NCI-H748 (cell line): ENCODE results near the gene LCN2.
A peak's percentile ranks its signal among the peaks of the same experiment; 100 is the strongest.
"Not testable (repeated sequence)": the region's sequence is repeated elsewhere in the genome, so short reads cannot be mapped to it uniquely, and the experiment has no call there.

Source experiments
- DNase-seq: peaks from one replicate; lab custom pipeline; 2025; ENCODE audit not compliant: unreplicated experiment; lab: John Stamatoyannopoulos, UW

The LCN2 gene

GRCh38 chr9:128127568-128127989 lies 21.7 kb upstream of the LCN2 start, which contains the start of gene PTGES2:
PTGES2 (minus strand) TSS chr9:128127729; CDS start chr9:128127717, 12 bp downstream.
- peak; percentile 89 for DNase-seq

DNA sequence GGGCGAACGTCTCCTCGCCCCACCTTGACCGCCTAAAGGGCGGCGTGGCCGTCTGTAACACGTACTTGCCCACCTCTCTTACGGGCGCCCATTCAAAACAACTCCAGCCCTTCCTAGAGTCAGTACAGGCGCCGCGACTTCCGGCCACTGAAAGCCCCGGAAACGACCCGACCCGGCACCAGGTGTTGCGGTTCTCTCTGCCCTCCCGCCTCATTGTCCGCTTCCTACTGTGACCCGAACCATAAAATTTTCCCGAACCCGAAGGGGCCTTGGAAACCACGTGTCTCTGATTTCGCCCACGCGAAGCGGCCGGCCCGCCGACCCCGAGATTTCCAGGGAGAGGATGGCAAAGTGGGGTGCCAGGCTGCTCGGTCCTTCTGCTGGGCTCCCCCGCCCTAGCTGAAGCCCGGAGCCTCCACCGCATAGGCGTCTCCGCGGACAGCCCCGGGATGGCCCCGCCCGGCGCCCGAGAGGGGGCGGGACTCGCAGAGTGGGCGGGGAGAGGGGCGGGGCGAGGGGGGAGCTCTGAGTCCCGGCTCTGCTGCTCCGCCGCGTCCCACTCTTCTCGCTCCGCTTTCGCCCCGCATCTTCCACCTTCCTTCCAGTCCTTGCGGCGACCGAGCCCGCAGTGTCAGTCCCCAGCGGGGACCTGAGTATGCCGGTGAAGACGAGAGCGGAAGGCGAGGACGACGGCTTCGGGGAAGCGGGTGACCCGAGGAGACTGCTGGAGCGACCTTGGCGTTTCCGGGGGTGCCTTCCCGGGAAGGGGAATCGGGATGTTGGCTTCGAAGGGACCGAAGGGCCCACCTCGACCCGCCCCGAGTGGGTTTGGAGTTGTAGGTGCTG lies 21.0 kb upstream of the LCN2 start:
- DNase-seq, result peak; percentile 95

DNA sequence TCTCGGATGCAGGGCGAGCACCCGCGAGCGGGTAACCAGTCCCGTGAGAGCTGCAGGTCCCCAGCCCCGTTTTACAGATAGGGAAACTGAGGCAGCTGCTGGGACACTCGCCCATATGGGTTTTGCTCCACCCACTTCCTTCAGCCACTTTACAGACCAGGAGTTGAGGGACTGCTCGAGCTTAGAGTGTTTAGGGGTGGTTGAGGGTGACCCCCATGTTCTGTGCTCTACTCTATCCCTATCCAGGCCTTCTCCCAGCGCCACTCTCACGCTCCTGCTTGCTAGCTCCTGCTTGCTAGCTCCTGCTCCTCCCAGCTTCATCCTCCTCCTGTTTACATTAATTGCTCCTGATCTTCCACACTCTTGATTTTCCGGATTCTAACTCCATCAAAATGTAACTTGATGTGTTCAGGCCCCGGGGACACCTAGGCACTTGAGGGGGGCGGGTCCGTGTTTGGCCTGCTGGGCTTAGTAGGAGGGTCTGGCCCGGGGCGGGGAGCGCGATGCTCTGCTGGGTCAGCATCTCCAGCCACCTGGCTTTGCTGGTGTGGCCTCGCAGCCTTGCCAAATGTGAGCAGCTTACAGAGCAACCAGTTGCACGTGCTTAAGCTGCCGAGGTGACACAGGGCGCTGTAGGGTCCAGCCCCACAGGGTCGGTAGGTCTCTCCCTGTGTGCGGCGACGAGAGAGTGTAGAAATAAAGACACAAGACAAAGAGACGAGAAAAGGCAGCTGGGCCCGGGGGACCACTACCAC lies 20.2 kb upstream of the LCN2 start:
- DNase-seq, result peak; percentile 31

DNA sequence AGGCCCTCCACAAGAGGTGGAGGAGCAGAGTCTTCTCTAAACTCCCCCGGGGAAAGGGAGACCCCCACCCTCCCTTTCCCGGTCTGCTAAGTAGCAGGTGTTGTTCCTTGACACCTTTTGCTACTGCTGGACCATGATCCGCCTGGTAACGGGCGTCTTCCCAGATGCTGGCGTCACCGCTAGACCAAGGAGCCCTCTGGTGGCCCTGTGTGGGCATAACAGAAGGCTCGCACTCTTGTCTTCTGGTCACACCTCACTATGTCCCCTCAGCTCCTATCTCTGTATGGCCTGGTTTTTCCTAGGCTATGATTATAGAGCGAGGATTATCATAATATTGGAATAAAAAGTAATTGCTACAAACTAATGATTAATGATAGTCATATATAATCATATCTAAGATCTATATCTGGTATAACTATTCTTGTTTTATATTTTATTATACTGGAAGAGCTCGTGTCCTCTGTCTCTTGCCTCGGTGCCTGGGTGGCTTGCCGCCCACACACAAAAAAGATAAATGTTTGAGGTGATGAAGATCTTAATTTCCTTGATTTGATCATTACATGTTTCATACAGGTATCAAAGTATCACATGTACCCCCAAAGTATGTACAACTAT lies 19.2 kb upstream of the LCN2 start:
- not testable (repeated sequence) for DNase-seq

DNA sequence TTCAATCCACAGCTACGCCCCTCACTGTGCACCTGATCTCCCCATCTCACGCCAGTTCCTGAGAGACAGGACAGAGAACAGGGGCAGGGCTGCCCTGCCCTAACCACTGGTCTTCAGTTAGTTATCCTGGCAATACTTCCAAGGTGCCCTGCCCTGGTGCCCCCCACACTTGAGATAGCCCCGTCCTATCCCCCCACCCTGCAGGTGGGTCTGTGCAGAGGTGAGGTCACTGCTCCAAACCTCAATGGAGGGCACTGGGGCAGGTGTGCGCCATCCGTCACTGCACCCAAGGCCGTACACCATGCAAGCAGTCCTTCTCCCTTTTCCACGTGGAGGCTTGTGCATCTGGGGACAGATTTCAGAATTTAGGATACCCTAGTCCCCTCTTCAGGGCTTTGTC lies 18.6 kb upstream of the LCN2 start:
- DNase-seq, result not testable (repeated sequence)

GRCh38 chr9:128131346-128131745 lies 17.9 kb upstream of the LCN2 start:
- DNase-seq, result not testable (repeated sequence)

DNA sequence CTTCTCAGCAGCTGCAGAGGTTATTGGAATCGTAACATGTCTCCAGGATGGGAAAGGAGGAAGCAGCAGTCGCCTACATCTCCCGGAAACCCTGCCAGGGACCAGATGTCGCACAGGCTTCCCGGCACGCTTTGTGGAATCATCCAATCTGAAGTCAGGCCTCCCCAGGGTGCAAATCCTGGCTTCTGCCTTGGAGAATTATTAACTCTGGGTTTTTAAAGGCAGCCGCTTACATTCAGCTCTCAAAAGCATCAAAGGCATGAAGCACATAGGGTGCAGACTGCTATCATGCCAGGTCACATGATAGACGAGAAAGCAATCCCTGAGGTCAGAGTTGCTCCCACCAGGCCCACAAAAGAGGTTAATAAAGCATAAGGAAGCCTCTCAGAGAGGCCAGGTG lies 17.1 kb upstream of the LCN2 start:
- not testable (repeated sequence) for DNase-seq

DNA sequence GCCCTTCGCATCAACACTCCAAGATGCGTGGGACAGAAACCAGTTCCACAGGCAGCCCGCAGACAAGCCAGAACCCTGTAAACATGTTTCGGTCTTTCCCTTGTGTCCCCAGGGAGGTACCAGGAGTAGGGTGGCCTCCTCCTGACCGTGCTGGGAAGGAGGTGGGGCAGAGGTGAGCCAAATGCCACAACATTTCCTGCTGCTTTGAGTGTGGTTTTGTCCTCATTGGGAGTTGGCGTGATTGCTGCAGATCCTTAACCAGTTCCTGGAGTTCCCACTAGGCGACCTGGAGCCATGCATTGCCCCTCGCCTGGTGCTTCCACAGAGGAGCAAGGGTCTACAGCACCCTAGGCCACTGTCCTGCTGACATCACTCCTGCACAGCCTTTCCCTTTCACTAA lies 13.7 kb upstream of the LCN2 start:
- DNase-seq, result not testable (repeated sequence)

GRCh38 chr9:128136816-128137793 lies 12.1 kb upstream of the LCN2 start:
- no peak for DNase-seq

GRCh38 chr9:128138001-128138400 lies 11.3 kb upstream of the LCN2 start:
- DNase-seq, result no peak

DNA sequence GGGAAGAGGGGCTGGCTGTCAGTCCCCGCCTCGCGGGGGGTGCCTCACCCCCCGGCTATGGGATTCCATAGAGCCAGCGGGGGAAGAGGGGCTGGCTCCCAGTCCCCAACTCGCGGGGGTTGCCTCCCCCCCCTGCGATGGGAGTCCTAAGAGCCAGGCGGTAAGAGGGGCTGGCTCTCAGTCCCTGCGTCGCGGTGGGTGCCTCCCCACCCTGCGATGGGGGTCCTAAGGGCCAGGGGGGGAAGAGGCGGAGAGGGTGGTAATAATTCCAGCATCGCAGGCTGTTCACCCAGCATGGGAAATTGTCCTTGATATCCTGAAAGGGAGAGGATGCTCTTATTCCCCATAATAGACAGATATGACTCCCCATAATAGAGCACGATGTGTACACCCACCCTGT lies 9.6 kb upstream of the LCN2 start:
- no peak for DNase-seq

DNA sequence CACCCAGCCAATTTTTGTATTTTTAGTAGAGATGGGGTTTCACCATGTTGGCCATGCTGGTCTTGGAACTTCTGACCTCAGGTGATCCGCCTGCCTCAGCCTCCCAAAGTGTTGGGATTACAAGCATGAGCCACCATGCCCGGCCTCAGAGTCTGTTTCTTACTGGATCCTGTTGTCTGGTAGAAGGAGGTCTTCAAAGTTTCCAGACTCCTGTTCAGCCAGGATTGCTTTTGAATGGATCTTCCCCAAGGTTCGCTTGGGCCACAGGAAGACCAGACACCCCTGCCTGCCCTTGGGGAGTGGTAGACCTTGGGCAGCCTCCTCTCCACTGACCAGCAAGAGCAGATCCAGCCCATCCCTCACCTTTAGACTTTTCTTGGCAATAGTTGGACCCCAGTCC lies 7.6 kb upstream of the LCN2 start:
- DNase-seq, result no peak

DNA sequence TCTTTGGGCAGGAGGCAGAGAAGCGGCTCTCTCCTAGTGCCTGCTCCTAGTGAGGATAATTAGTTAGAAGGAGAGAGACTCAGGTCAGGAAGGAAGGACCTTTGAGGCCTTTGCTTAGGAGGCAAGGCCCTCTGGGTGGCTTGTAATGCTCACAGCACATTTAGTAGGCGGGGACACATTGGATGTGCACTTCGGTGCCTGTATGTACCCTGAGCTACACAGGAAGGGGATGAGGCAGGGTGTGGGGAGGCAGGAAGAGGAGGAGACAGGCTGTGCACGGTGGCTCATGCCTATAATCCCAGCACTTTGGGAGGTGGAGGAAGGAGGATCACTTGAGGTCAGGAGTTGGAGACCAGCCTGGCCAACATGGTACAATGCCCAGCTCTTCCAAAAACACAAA lies 7.2 kb upstream of the LCN2 start:
- DNase-seq, result no peak

GRCh38 chr9:128142596-128142995 lies 6.7 kb upstream of the LCN2 start:
- no peak for DNase-seq

DNA sequence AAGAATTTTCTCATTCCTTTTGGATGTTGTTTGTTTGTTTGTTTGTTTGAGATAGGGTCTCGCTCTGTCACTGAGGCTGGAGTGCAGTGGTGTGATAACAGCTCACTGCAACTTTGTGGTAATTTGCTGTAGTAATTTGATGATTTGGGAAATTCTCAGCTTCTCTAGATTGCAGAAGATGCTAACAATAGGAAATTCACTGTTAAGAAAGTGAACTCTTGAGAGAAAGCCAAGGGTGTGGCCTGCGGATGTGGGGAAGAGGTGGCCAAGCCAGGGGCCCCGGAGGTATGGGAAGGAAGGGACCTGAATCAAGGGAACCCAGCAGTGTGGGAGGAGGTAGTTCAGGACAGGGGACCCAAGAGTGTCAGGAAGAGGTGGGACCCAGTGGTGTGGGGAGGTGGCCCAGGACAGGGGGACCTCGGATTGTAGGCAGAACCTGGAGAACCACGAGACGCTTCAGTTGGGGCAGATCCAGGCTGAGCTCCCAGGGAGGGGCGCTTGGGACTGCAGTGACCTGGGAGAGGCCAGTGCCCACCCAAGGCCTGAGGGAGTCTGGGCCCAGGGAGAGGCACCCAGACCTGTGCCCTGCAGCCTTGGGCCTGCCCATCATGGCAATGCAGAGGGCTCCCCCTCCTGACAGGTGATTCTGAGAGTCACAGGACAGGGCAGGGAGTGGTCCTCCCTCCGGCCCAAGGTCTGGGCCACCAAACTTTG lies 5.6 kb upstream of the LCN2 start:
- DNase-seq, result no peak

DNA sequence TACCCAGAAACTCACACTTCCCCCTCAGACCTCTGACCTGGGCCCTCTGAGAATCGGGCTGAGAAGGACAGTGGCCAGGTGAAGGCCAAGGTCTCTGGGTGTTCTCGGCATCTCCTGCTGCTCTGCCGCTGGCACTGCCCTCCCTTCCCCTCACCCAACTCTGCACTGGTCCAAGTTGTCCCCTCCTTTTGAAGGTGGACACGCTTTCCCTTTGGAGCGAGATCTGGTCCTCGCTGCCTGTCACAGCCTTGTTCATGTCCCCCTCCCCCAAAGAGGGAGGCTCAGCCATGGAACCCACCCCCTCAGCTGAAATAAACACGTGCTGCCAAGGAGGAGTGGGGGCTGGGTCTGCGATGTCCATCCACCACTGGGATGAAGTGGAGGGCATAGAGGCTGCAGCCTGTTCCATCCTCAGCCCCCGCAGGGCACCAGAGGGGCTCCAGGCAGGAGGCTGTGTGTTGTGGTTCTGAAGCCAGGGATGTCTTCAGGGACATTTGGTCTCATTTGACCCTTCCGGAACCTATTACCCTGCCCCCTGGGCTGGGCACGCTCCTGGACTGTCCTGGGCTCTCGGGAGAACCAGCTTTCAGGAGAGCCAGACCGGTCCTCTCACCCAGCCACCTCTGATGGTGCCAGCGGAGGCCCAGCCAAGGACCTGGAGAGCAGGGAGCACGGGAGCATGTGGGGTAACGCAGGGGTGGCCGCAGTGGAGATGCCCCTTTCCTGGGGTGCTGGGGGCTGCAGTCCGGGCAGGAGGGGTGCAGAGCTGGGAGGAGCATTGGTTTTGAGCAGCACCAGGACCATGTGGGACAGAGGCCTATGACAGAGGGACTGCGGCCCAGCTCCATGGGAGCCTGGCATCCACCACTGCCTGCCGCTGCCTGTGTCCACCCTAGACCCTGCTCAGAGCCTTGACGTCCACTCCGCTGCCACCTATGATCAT lies 4.7 kb upstream of the LCN2 start:
- DNase-seq, result no peak

DNA sequence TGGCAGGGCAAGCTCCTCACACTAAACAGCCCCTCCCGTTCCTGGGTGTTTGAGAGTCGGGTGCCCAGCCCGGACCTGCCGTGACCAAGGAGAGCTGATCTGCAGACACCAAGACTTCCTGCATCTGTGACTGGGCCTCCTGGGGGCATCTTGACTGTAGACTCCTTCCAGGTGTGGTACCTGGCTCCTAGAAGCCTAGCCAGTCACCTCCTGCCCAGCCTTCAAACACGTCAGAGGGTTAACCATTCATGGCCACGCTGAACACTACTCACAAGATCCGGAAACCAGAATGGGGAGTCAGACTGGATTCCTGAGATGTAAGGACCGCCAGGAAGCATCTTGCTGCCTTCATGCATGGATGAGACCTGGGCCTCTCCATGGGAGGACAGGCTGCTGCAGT lies 3.7 kb upstream of the LCN2 start:
- DNase-seq, result no peak

DNA sequence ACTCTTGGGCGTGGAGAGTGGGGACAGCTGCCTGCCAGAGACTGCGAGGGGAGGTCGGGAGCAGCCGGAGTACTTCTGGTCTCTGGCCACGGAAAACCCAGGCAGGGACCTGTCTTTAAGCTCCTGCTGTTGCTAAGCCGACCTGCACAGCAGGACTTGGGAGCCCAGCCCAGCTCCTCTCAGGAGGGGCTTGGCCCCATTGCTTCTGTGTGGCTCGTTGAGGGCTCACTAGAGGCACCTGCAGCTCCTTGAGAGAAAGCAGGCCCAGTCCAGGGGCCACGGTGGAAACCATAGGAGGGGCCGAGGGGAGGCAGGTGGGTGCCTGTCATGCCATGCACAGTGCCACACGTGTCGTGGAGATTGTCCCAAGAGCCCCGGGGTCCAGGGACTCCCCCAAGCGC lies 3.3 kb upstream of the LCN2 start:
- DNase-seq, result no peak

DNA sequence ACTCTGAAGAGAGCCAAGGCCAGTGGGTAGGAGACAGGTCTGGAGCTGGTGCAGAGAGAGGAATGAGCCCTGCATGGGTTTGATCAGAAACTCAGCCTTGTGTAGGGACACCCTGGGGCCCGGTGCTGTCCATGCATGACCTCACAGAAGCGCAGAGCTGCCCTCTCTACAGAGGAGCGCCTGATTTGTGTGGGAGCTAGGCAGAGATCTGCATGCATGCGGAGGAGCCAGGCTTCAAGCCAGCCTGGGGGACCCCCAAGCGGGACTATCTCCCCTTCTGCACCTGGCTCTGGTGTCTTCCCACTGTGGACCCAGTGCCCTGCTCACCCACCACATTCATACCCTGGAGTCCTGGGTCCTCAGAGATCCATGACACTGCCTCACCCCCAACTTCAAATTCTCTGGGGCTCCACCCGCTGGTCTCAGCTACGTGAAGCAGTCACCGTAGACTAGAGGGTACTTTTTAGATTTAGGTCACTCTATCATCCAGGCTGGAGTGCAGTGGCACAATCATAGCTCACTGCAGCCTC lies 2.6 kb upstream of the LCN2 start:
- no peak for DNase-seq
